OCI-LY7 (cell line): ENCODE data around the gene CYFIP2. TPM values are rescaled to one million over a fixed set of nuclear protein-coding genes. Genes with fewer than 3 reads are reported as not detected.

ENCODE experiments used
- BruUV-seq: library from RNA; stranded (reverse); fragments of 400-500 nt; replicated peaks from 2 replicates; lab custom pipeline; 2021; lab: Mats Ljungman, UMichigan
- CTCF ChIA-PET: fragments of 300-600 bp; sonication (Branson Sonifier 250); formaldehyde crosslinking; loops from one replicate; lab custom pipeline; 2022; ENCODE audit warnings: antibody characterized with exemption; ENCODE audit not compliant: unreplicated experiment; lab: Charles Lee
- POLR2A ChIA-PET: fragments of 300-600 bp; sonication (Branson Sonifier 250); formaldehyde crosslinking; loops from one replicate; lab custom pipeline; 2022; ENCODE audit warnings: antibody characterized with exemption; lab: Charles Lee
- DNase-seq: peaks from one replicate; pipeline ENCODE4 v3.0.0-alpha.2; 2015; ENCODE audit warnings: low spot score
- H2AFZ ChIP-seq: fragments of 200-600 bp; sonication (generic), shearing (Covaris generic); 2 replicates; pipeline ENCODE4 v1.6.1; 2014; ENCODE audit warnings: mild to moderate bottlenecking, antibody characterized with exemption, low read length, moderate library complexity
- H3K27ac ChIP-seq: fragments of 200-600 bp; sonication (generic); 2 replicates; pipeline ENCODE4 v1.5.1; 2014; ENCODE audit warnings: mixed run types, low read depth, mild to moderate bottlenecking, moderate library complexity, low read length, inconsistent platforms; ENCODE audit not compliant: poor library complexity, severe bottlenecking
- H3K36me3 ChIP-seq: fragments of 200-600 bp; sonication (generic); 2 replicates; pipeline ENCODE4 v1.6.1; 2014; ENCODE audit warnings: mild to moderate bottlenecking, antibody characterized with exemption, low read length, moderate library complexity, mixed read lengths; ENCODE audit not compliant: insufficient read depth
- H3K4me1 ChIP-seq: fragments of 200-600 bp; sonication (generic); 2 replicates; pipeline ENCODE4 v1.5.1; 2014; ENCODE audit warnings: mild to moderate bottlenecking, low read length; ENCODE audit not compliant: insufficient read depth, poor library complexity, severe bottlenecking
- H3K4me2 ChIP-seq: fragments of 200-600 bp; sonication (generic); 2 replicates; pipeline ENCODE4 v1.6.1; 2014; ENCODE audit warnings: mild to moderate bottlenecking, low read length
- H3K4me3 ChIP-seq: fragments of 200-600 bp; sonication (generic); 2 replicates; pipeline ENCODE4 v1.5.1; 2014; ENCODE audit warnings: mild to moderate bottlenecking, low read depth, low read length; ENCODE audit not compliant: poor library complexity, severe bottlenecking
- H3K79me2 ChIP-seq: fragments of 200-600 bp; sonication (generic); 2 replicates; pipeline ENCODE4 v1.6.1; 2016; ENCODE audit warnings: low read depth, mild to moderate bottlenecking, low read length, moderate library complexity, mixed read lengths; ENCODE audit not compliant: insufficient read depth
- H3K9me2 ChIP-seq: fragments of 200-600 bp; sonication (generic); 2 replicates; pipeline ENCODE4 v1.6.1; 2016; ENCODE audit warnings: mild to moderate bottlenecking, low read length, mixed read lengths; ENCODE audit not compliant: insufficient read depth
- H3K9me3 ChIP-seq: fragments of 200-600 bp; sonication (generic); 2 replicates; pipeline ENCODE4 v1.6.1; 2014; ENCODE audit warnings: mild to moderate bottlenecking, mixed run types, low read length, mixed read lengths
- H4K20me1 ChIP-seq: fragments of 200-600 bp; sonication (generic); 2 replicates; pipeline ENCODE4 v1.6.1; 2014; ENCODE audit warnings: mild to moderate bottlenecking, antibody characterized with exemption, low read length, moderate library complexity, mixed read lengths; ENCODE audit not compliant: insufficient read depth
- CTCF ChIP-seq: fragments of 200-600 bp; sonication (generic); conservative IDR thresholded peaks from 2 replicates; pipeline ENCODE4 v1.5.1; 2014; ENCODE audit warnings: mild to moderate bottlenecking, antibody characterized with exemption, low read length, moderate library complexity, mixed read lengths
- EZH2phosphoT487 ChIP-seq: fragments of 200-600 bp; sonication (generic); IDR thresholded peaks from 2 replicates; pipeline ENCODE4 v1.6.1; 2018; ENCODE audit warnings: low read depth, borderline replicate concordance, mild to moderate bottlenecking, mixed run types, antibody characterized with exemption, low read length, moderate library complexity, mixed read lengths
- intact Hi-C: fragments of 100-400 bp; cut with micrococcal nuclease; formaldehyde crosslinking; loops from one replicate; pipeline ENCODE4 v1.10.0; 2022; ENCODE audit not compliant: unreplicated experiment
- total RNA-seq, 2 experiments: library from RNA; depleted of rRNA in 1 of 2; stranded (reverse); fragments of >200 nt in 1 of 2; shearing (Covaris generic) in 1 of 2; gene quantifications; 2 replicates each; pipeline ENCODE4 v1.2.3, GENCODE V29; 2014 to 2022

Gene CYFIP2
- total RNA-seq, 2 experiments from 2014 or later, result 258 to 419 TPM

- intact Hi-C loops, result no loop called here
- H3K9me2 ChIP-seq, result no peaks in the 10 kb centered on the region
- TF ChIP-seq CTCF, result no peak
- TF ChIP-seq EZH2phosphoT487, result no peak
- H2AFZ ChIP-seq, result no peak overlapping the region
- no peaks in the 10 kb centered on the region for H3K9me3 ChIP-seq
- no peaks in the 10 kb centered on the region for H3K4me1 ChIP-seq
- H3K4me2 ChIP-seq, result no peak overlapping the region
- H3K36me3 ChIP-seq, result peaks cover 91% of the 10 kb centered on the region
- no peaks in the 10 kb centered on the region for H4K20me1 ChIP-seq
- H3K27ac ChIP-seq, result no peak overlapping the region
- peaks cover 6% of the 10 kb centered on the region; the same call in 1 of the 2 replicates for H3K79me2 ChIP-seq
- no peak overlapping the region for H3K4me3 ChIP-seq
- DNase-seq, result no peak
- CTCF ChIA-PET, result interaction anchor here (0.6 kb wide), 1 partner anchor 38 kb away, joined by 3 read pairs; no protein-coding TSS in a partner anchor
- no TSS peak for BruUV-seq
- POLR2A ChIA-PET, result interaction anchor here (1.3 to 1.9 kb wide), 2 partner anchors 18 to 39 kb away, joined by 4 read pairs; no protein-coding TSS in a partner anchor
Measured at GRCh38 chr5:157290156-157290980, 24.4 kb downstream of the CYFIP2 start.

DNA sequence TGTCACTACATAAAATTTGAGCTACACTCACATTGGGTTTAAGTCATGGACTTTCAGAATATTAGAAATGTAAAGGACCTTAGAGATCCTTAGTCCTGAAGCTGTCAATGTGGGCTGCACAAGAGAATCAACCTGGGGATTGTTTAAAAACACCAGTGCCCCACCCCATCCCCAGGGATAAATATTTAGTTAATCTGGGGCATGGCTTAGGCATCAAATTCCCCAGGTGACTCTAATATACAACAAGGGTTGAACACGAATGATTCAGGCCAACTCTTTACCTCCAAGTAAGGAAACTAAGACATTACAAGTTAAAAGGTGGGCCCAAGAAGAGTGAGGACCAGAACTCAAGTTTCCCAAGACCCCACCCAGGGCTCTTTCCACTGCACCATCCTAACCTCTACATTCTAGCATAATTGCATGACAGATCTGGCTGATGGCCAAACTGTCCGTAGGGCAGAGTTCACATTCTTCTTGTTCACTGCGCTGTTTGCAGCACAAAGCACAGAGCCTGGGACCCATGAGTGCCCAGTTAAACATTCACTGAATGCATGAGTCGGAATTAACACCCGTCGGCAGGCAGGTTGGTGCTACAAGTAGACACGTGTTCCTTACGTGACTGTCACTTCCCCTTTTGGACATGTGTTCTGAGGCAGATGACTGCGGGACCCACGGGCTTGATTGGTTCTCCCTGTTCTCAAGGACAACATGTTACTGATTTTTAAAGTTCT, 25.2 kb downstream of the CYFIP2 start:
- intact Hi-C loops, result no loop called here
- TF ChIP-seq EZH2phosphoT487, result no peak
- TF ChIP-seq CTCF, result no peak
- no TSS peak for BruUV-seq
- H3K4me3 ChIP-seq, result no peak overlapping the region
- no peak overlapping the region for H3K4me2 ChIP-seq
- H2AFZ ChIP-seq, result no peak overlapping the region
- no peaks in the 10 kb centered on the region for H4K20me1 ChIP-seq
- no peaks in the 10 kb centered on the region for H3K79me2 ChIP-seq
- no peaks in the 10 kb centered on the region for H3K4me1 ChIP-seq
- H3K9me2 ChIP-seq, result no peaks in the 10 kb centered on the region
- peak; percentile 29 for DNase-seq
- no peaks in the 10 kb centered on the region for H3K9me3 ChIP-seq
- H3K27ac ChIP-seq, result no peak overlapping the region
- H3K36me3 ChIP-seq, result peaks cover 92% of the 10 kb centered on the region
- ChIA-PET CTCF (interaction anchor here (0.6 kb wide), 1 partner anchor 38 kb away, joined by 3 read pairs; no protein-coding TSS in a partner anchor), POLR2A (interaction anchor here (1.3 kb wide), 1 partner anchor 18 kb away, joined by 4 read pairs; no protein-coding TSS in a partner anchor)
